Stimulated activated CD8-positive, alpha-beta memory T cell treated with anti-CD3 and anti-CD28 coated beads, Interleukin-12 subunit alpha, Interleukin-12 subunit beta, amount 100 ng/mL, for 24 hours (primary cell): ENCODE results near the gene YARS1.
"Not testable (repeated sequence)": the region's sequence is repeated elsewhere in the genome, so short reads cannot be mapped to it uniquely, and the experiment has no call there.

ENCODE experiments used
- DNase-seq: peaks from one replicate; pipeline ENCODE4 v3.0.0-alpha.2; 2020; ENCODE audit errors: extremely low read depth

The YARS1 gene

DNA sequence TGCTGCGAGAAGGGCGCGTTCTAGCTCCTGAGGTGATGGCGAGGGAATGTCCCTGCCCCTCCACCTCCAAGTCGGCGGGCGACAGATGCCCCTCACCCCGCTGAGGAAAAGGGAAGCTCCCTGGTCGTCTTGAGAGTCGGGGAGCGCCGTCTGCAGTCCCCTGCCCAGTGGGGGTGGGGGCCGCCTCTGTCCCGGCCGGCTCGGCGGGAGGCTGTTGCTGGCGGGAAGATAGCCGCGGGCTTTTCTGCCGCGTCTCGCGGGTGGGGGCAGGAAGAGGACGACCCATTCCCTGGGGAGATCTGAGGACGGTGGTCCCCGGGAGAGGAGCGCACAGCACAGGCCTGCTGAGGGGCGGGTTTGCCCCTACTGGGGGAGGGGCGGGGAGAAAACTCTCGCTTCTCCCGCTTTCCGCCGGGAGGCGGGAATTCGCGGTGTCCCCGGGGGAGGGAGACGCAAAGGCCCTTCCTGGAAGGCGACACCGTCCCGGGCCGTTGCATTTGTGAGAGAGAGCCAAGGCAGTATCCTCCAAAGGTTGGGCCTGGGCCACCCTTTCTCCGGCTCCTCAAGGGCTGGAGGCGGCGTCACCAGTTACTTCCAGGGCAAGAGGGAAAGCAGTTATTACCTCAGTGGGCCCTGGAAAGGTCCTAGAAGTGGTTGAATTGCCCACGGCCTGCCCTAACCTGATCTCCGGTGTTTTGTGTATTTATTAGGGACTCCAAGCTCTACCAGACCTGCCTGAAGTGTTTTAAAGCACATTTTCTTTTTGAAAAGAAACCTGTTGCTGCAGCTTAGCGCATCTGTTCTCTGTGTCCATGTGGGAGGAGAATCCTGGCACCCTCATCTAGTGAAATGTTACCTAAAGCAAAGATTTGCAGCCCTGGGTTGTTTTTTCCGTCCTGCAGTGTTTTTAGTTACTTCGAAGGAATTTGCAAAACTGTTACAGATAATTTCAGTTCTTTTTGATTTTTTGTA, 943 bp upstream of the YARS1 start:
- DNase-seq, result no peak

GRCh38 chr1:32816676-32817158, 441 bp downstream of the YARS1 start:
- no peak for DNase-seq

- DNase-seq, result no peak
Observed at GRCh38 chr1:32813941-32814739, 3.0 kb downstream of the YARS1 start.

DNA sequence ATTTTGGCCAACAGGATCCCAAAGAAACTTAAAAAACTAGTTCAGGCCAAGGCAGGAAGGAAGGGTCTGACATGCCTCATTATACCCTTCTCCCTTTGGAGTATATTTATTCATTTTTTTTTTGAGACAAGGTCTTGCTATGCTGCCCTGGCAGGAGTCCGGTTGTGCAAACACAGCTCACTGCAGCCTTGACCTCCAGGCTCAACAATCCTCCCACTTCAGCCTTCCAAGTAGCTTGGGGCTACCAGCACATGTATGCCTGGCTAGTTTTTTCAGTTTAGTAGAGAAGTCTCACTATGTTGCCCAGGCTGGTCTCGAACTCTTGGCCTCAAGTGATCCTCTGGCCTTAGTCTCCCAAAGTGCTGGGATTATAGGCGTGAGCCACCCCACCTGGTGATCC, 5.2 kb downstream of the YARS1 start:
- no peak for DNase-seq

DNA sequence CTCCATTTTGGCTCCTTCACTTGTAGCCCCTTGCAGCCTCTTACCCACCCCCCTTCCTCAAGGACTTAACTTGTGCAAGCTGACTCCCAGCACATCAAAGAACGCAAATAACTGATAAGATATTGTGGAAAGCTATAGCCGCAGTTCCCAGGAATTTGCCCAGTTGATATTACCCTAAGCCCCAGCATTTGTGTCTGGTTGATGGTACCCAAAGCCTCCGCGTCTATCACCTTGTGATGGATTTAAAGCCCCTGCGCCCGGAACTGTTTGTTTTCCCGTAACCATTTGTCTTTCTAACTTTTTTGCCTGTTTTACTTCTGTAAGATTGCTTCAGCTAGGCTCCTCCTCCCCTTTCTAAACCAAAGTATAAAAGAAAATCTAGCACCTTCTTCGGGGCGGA, 5.9 kb downstream of the YARS1 start:
- no peak for DNase-seq

GRCh38 chr1:32810358-32810757, 6.8 kb downstream of the YARS1 start:
- DNase-seq, result no peak

DNA sequence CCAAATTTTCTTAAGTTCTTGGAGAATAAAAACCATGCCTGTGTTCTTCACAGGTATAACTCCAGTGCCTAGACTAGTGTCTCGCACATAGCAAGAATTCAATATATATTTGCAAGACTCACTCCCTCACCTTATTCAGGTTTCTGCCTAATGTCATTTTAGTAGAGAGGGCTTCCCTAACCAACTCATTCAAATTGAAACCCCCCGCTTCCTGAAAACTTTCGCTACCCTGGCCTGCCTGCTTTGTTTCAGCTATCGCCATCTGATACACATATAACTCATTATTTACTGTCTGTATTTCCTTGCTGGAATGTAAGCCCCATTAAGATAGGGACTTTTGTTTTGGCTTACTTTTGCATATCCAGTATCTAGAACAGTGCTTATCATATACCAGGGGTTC, 8.6 kb downstream of the YARS1 start:
- no peak for DNase-seq

DNA sequence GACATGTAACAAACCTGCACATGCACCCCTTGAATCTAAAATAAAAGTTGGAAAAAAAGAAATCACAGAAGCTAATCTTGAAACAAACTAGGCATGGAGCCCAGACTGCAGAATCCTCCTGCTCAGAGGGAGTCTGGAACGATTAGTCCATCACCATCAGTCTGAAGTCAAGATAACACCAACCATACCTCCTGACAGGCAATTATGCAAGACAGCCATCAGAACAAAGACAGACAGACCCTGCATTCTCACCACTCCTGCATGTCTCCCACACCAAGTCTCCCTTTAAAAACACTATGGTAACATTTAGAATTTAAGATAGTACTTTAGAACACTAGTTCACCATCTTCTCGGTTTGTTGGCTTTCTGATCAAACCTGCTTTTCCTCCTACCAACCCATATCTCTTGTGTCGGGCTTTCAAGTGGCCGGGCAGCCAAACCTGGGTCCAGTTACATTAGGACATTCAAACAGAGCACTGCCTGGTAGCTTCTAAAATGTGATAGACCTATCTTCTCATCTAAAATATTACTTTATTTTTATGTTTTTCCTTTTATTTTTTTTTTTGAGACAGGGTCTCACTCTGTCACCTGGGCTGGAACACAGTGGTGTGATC, 10.1 kb downstream of the YARS1 start:
- no peak for DNase-seq

- no peak for DNase-seq
Observed at GRCh38 chr1:32806290-32806689, 10.9 kb downstream of the YARS1 start.

DNA sequence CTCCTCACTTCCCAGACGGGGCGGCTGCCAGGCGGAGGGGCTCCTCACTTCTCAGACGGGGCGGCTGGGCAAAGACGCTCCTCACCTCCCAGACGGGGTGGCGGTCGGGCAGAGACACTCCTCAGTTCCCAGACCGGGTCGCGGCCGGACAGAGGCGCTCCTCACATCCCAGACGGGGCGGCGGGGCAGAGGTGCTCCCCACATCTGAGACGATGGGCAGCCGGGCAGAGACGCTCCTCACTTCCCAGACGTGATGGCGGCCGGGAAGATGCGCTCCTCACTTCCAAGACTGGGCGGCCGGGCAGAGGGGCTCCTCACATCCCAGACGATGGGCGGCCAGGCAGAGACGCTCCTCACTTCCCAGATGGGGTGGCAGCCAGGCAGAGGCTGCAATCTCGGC, 12.7 kb downstream of the YARS1 start:
- not testable (repeated sequence) for DNase-seq

- no peak for DNase-seq
Observed at GRCh38 chr1:32801096-32801715, 16.0 kb downstream of the YARS1 start.

DNA sequence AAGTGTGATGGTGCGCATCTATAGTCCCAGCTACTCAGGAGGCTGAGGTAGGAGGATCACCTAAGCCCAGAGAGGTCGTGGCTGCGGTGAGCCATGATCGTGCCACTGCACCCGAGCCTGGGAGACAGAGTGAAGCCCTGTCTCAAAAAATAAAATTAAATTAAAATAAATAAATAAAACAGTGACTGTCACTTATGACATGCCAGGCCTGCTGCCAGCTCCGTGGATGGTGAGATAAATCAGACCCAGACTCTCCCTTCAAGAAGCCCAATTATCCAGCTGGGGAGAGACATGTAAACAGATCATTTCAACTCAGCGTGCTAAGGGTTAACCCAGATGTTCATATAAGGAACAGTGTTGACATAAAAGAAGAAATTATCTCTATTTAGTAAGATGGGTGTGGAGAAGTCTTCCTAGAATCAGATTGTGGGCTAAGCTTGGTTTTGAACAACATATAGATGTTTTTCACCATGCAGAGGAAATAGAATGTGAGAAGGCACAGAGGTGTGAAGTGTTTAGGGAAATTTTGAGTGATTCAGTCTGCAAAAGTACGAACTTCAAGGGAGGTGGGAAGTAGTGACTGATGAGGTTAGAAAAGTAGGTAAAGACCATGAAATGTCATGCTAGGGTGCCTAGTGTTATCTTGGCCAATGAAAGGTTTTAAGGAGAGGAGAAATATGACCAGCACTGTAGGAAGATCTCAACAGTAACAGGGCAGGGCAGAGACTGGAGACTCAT, 18.3 kb downstream of the YARS1 start:
- no peak for DNase-seq

DNA sequence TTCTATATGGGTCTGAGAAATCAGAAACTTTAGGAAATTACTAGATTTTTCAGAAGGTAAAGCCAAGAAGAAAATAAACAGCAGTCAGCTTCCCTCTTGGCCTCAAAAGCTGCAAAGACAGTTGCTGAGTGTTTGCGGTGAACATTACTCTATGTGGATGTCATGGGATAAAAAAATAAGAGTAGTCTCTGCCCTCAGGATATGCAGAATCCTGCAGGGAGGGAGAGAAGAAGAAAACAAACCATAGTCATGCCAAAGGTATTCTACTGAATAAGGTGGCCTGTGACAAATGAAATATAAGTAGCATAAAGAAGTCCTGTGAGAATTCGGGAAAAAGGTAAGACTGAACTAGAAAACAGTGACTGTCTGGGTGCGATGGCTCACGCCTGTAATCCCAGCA, 19.0 kb downstream of the YARS1 start:
- DNase-seq, result no peak

- DNase-seq, result no peak
Observed at GRCh38 chr1:32797456-32797855, 19.7 kb downstream of the YARS1 start.

- not testable (repeated sequence) for DNase-seq
Observed at GRCh38 chr1:32795763-32796162, 21.4 kb downstream of the YARS1 start.

- no peak for DNase-seq
Observed at GRCh38 chr1:32791881-32792280, 25.3 kb downstream of the YARS1 start.

GRCh38 chr1:32789356-32789755, 27.8 kb downstream of the YARS1 start:
- not testable (repeated sequence) for DNase-seq

DNA sequence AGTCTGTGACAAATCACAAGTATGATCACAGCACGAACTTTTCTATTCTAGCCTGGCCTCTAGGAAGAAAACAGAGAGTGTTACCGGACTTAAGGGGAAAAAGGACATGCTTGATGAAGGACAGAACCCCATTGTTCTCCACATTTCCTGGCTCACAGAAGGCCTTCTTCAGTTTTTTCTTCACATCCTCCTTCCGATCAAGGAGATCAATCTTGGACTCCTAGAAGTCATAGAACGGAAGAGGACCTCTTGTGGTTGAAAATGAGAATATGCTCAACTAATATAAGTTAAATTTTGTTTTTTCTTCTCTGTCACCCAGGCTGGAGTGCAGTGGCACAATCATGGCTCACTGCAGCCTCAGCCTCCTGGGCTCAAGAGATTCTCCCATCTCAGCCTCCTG, 30.3 kb downstream of the YARS1 start:
- DNase-seq, result no peak

DNA sequence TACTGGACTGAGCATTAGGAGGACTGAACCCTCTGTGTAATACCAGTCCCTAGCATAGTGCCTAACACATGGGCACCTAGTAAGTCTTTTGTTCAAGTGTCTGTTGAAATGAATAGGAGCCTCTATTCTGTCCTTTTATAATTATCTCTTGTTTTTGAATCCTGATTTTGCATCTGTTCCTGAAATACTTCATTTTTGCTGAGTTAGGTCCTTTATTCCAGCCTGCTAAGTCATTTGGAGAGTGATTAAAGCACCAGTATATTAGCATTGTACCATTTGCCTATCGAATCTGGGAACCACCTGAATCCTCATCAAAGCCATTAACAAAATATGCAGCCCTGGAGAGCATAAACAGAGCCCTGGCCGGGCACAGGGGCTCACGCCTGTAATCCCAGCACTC, 32.3 kb downstream of the YARS1 start:
- DNase-seq, result no peak

DNA sequence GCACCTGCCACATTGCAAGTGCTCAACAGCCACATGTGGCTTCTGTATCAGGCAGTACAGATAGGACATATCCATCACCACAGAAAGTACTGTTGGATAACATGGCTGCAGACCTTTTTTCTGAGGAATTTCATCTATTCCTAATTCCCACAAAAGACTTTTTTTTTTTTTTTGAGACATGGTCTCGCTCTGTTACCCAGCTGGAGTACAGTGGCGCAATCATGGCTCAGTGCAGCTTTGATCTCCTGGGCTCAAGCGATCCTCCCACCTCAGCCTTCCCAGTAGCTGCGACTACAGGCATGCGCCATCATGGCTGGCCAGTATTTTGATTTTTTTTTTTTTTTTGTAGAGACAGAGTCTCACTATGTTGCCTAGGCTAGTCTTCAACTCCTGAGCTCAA, 33.3 kb downstream of the YARS1 start:
- DNase-seq, result no peak

DNA sequence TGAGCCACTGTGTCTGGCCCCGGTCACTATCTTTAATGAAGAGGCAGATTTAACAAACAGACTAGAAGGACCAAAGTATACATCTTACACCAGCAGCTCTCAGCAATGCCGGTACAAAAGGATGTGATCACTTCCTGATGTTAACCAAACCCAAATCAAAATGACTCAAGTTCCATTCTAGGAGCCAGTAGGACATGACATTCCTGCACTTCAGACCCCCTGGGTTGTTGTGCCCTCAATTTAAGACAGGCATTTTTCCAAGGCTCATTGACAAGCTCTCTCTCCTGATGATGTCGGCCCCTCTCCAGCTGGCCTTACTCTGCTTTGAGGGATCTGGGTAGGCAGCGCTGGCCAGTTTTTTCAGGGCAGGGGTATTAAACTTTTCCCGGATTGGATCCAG, 35.1 kb downstream of the YARS1 start:
- DNase-seq, result no peak
